CD4-positive, alpha-beta memory T cell (primary cell): ENCODE results near the gene VPS39. TPM values are rescaled to one million over a fixed set of nuclear protein-coding genes. Genes with fewer than 3 reads are reported as not detected.

Experiments
- CTCF ChIA-PET: fragments of 350-600 bp; sonication (Branson Sonifier 250); formaldehyde crosslinking; loops from one replicate; lab custom pipeline; 2021; ENCODE audit warnings: inconsistent platforms; ENCODE audit not compliant: partially characterized antibody; lab: Charles Lee
- POLR2A ChIA-PET: fragments of 350-600 bp; sonication (Branson Sonifier 250); formaldehyde crosslinking; loops from one replicate; lab custom pipeline; 2021; ENCODE audit not compliant: partially characterized antibody; lab: Charles Lee
- DNase-seq, 5 donors: peaks; one replicate each; pipeline versions ENCODE4 v3.0.0 to v3.0.0-alpha.2; 2020 to 2022; ENCODE audit warnings: mixed read lengths in 1 of 5
- H3K27ac ChIP-seq: one replicate; pipeline ENCODE4 v1.7.0; 2013; ENCODE audit warnings: low read depth, low read length
- H3K27me3 ChIP-seq: 2 replicates; pipeline ENCODE4 v1.7.0; 2013; ENCODE audit warnings: mild to moderate bottlenecking, low read length, moderate library complexity; ENCODE audit not compliant: insufficient read depth
- H3K36me3 ChIP-seq: 2 replicates; pipeline ENCODE4 v1.7.0; 2013; ENCODE audit warnings: mild to moderate bottlenecking, low read length, moderate library complexity; ENCODE audit not compliant: insufficient read depth
- H3K4me1 ChIP-seq: 2 replicates; pipeline ENCODE4 v1.7.0; 2013; ENCODE audit warnings: mild to moderate bottlenecking, low read length, moderate library complexity; ENCODE audit not compliant: insufficient read depth
- H3K4me3 ChIP-seq, 2 donors: one replicate each; pipeline ENCODE4 v1.7.0; 2013; ENCODE audit warnings: low read length in 2 of 2, mild to moderate bottlenecking in 1 of 2
- H3K9me3 ChIP-seq, 2 donors: one replicate each; pipeline ENCODE4 v1.7.0; 2013; ENCODE audit warnings: low read length in 2 of 2, control low read depth in 1 of 2; ENCODE audit not compliant: control insufficient read depth in 1 of 2
- H3K27ac Mint-ChIP-seq, 7 donors: one replicate each; pipeline ENCODE4 v1.8.0; 2020 to 2021; ENCODE audit warnings: mixed read lengths in 7 of 7, mild to moderate bottlenecking in 6 of 7, inconsistent platforms in 3 of 7, moderate library complexity in 3 of 7
- H3K27me3 Mint-ChIP-seq, 2 donors: one replicate each; pipeline ENCODE4 v1.8.0; 2020 to 2021; ENCODE audit warnings: mixed read lengths in 2 of 2
- H3K36me3 Mint-ChIP-seq, 2 donors: one replicate each; pipeline ENCODE4 v1.8.0; 2020 to 2021; ENCODE audit warnings: mixed read lengths in 2 of 2, inconsistent platforms in 1 of 2, mild to moderate bottlenecking in 1 of 2
- H3K4me1 Mint-ChIP-seq, 4 donors: one replicate each; pipeline ENCODE4 v1.8.0; 2020 to 2021; ENCODE audit warnings: mixed read lengths in 4 of 4, mild to moderate bottlenecking in 1 of 4
- H3K4me3 Mint-ChIP-seq, 8 donors: one replicate each; pipeline ENCODE4 v1.8.0; 2020 to 2021; ENCODE audit warnings: mixed read lengths in 8 of 8, mild to moderate bottlenecking in 7 of 8, moderate library complexity in 6 of 8, inconsistent platforms in 3 of 8
- H3K9me3 Mint-ChIP-seq, 8 donors: one replicate each; pipeline ENCODE4 v1.8.0; 2020 to 2021; ENCODE audit warnings: mixed read lengths in 8 of 8, mild to moderate bottlenecking in 5 of 8, inconsistent platforms in 3 of 8, moderate library complexity in 1 of 8
- intact Hi-C: fragments of 100-400 bp; cut with micrococcal nuclease; formaldehyde crosslinking; loops from one replicate; pipeline ENCODE4 v1.15.1; 2023
- polyA plus RNA-seq, 2 donors: library from polyadenylated mRNA; unstranded; fragments of 300-500 nt; fragmentation: Illumina TruSeq; gene quantifications; one replicate each; pipeline ENCODE4 v1.2.3, GENCODE V29; 2021
- total RNA-seq, 2 experiments: library from RNA; stranded (reverse); gene quantifications; one replicate each; pipeline ENCODE4 v1.2.3, GENCODE V29; 2021

The VPS39 gene
- total and polyA plus RNA-seq, 4 experiments from 2014 or later: 21.2 to 120 (median 76.3) TPM

DNA sequence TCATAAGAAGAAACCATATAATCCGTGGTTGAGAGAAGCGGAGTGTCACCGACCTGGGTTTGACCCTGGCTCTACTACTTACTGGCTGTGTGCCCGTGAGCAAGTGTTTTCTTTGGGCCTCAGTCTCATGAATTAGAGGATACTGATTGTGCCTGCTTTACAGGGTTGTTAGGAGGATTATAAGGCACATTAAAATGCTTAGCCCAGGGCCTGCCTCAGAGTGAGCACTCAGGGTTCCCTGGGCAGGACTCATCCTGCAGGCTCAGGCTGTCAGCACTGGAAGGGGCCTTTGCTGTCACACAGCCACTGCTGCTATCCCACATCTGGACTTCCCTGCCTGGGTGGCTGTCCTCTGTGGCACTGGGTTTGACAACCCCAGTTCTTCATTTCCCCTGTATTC is 56.4 kb downstream of the VPS39 start:
- ChIA-PET CTCF (no interaction called here), POLR2A (no interaction called here)
- Mint-ChIP-seq H3K4me1 (no peaks in the 10 kb centered on the region), H3K27me3 (no peaks in the 10 kb centered on the region), H3K4me3 (no peak overlapping the region), H3K27ac (no peak overlapping the region), H3K9me3 (no peaks in the 10 kb centered on the region), H3K36me3 (no peaks in the 10 kb centered on the region)
- Histone ChIP-seq H3K9me3 (no peaks in the 10 kb centered on the region), H3K4me1 (no peaks in the 10 kb centered on the region), H3K36me3 (no peaks in the 10 kb centered on the region), H3K27me3 (no peaks in the 10 kb centered on the region), H3K27ac (no peak overlapping the region), H3K4me3 (no peak overlapping the region)
- no peak for DNase-seq
- intact Hi-C loops: no loop called here

DNA sequence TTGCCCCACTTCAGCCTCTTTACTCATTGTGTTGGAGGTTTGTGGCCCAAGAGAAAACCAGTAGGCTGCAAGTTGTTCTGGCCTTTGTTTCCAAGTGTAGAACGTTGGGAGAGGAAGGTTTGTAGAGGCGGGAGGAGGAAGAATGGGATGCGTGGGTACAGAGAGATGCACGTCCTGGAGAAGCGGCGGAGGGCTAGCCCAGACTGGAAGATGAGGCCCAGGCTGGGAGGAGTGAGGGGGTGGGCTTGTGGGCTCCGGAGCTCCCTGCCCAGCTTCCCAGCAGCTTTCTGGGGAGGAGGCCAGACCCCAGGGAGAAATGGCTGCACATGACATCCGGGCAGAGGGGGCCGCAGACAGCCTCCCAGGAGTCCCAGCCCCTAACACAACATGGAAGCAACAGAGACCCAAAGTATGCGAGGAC is 57.0 kb downstream of the VPS39 start:
- POLR2A ChIA-PET: no interaction called here
- intact Hi-C loops: no loop called here
- no peaks in the 10 kb centered on the region for H3K27me3 Mint-ChIP-seq
- Histone ChIP-seq H3K9me3 (no peaks in the 10 kb centered on the region), H3K27me3 (no peaks in the 10 kb centered on the region), H3K36me3 (no peaks in the 10 kb centered on the region), H3K4me1 (no peaks in the 10 kb centered on the region), H3K4me3 (no peak overlapping the region), H3K27ac (no peak overlapping the region)
- no peak overlapping the region for H3K27ac Mint-ChIP-seq
- H3K4me3 Mint-ChIP-seq: no peak overlapping the region
- H3K9me3 Mint-ChIP-seq: no peaks in the 10 kb centered on the region
- no peaks in the 10 kb centered on the region for H3K36me3 Mint-ChIP-seq
- CTCF ChIA-PET: no interaction called here
- no peaks in the 10 kb centered on the region for H3K4me1 Mint-ChIP-seq
- no peak for DNase-seq

DNA sequence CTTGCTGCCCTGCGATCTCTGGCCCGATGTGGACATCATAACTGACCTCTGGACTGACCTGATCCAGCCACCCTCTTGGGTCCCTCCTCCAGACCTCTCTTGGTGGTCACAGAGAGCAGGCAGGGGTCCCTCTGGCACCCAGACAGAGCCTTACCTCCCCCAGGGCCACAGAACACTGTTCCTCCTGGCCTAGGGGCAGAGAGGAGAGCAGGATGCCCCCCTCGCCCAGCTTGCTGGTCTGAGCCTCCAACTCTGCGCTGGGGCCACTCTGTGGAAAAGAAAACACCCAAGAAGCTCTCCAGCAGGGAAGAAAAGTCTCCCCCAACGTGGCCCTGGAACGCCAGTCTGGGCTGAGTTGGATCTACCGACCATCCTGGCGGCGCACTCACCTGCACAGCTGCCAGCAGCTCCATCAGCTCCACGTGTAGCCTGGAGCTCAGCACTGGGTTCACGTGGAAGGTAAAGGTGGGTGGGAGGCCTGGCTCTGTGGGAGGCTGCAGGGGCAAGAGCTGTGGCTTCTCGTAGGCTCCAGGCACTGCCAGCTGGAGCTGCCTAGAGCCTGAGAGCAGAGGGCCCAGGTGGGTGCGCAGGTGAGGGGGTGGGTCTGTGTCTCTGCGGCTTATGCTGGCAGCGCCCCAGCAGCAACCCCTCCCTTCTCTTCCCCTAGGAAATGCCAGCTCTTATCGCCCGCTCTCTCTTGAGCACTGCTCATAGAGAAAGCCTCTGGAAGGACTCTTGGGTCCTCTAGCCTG is 57.7 kb downstream of the VPS39 start:
- CTCF ChIA-PET: interaction anchor here (1.0 to 1.5 kb wide), 2 partner anchors 12 to 40 kb away, joined by 3 to 6 read pairs; no protein-coding TSS in a partner anchor
- no peak overlapping the region for H3K4me3 ChIP-seq
- H3K27ac ChIP-seq: no peak overlapping the region
- H3K9me3 ChIP-seq: no peaks in the 10 kb centered on the region
- no peaks in the 10 kb centered on the region for H3K27me3 ChIP-seq
- no peaks in the 10 kb centered on the region for H3K36me3 ChIP-seq
- no peaks in the 10 kb centered on the region for H3K36me3 Mint-ChIP-seq
- intact Hi-C loops: no loop called here
- no peaks in the 10 kb centered on the region for H3K9me3 Mint-ChIP-seq
- no peak overlapping the region for H3K27ac Mint-ChIP-seq
- no peaks in the 10 kb centered on the region for H3K4me1 Mint-ChIP-seq
- no peaks in the 10 kb centered on the region for H3K27me3 Mint-ChIP-seq
- DNase-seq: no peak
- H3K4me1 ChIP-seq: no peaks in the 10 kb centered on the region
- H3K4me3 Mint-ChIP-seq: no peak overlapping the region
- POLR2A ChIA-PET: no interaction called here

DNA sequence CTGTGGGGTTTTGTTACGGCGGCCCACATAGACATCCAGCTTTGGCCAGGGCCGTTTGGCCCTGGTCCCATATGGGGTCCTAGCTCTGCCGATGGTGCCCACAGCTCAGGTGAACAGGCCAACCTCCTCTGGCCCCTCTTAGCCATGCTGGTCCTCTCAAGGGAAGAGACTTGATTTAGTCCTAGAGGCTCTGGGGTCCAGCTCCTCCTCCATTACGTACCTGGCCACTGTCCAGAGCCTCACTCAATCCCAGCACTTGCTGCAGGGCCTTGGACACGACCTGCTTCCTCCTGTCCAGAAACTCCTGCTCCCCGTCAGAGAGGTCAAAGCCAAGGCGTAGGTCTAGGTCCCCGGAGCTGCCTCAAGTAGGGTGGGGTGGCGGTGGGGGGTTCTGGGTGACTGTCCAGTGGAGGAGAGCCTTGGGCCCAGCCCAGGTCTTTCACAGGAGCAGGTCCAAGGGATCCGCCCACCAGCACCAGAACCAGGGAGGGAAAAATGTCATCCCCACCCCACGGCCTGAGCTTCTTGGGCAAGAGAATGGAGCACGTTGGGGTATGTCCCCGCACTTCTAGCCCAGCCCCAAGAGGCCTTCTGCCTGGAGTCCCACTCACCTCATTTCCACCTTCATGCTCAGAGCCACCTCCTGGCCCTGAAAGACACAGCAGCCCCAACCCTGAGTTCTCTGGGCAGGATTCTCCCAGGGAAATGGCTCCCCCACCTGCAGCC is 58.4 kb downstream of the VPS39 start:
- POLR2A ChIA-PET: no interaction called here

DNA sequence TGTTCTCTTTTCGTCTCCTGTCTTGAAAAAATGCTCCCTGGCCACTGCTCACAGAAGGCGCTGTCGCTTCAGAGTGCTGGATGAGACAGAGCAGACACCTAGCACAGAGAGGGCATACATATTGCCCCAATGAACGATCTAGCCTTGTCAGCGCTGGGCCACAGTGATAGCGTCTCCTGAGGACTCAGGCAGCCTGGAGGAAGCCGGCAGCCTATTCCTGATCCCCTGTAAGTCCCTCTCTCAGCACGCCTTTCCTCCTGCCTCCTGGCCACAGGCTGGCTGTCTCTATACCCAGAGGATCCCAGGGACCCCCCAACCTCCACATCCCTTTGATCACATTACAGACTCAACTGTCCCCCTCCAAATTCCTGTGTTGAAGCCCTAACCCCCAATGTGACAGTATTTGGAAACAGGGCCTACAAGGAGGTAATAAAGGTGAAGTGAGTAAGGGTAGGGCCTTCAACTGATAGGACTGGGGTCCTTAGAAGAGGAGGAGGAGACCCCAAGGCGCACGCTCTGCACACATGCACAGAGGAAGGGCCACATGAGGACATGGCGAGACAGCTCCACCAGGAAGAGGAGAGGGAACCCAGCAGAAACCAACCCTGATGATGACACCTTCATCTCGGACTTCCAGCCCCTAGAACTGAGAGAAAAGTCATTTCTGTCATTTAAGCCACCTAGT is 59.2 kb downstream of the VPS39 start:
- ChIA-PET CTCF (interaction anchor here (1.3 to 1.5 kb wide), 2 partner anchors 11 kb away, joined by 6 to 9 read pairs; no protein-coding TSS in a partner anchor), POLR2A (no interaction called here)
- Histone ChIP-seq H3K4me1 (no peaks in the 10 kb centered on the region), H3K9me3 (no peaks in the 10 kb centered on the region), H3K27ac (no peak overlapping the region), H3K36me3 (no peaks in the 10 kb centered on the region), H3K27me3 (no peaks in the 10 kb centered on the region), H3K4me3 (no peak overlapping the region)
- H3K4me1 Mint-ChIP-seq: no peaks in the 10 kb centered on the region
- H3K36me3 Mint-ChIP-seq: no peaks in the 10 kb centered on the region
- H3K27me3 Mint-ChIP-seq: peaks cover 0 to 4% of the 10 kb centered on the region in 2 donors
- intact Hi-C loops: no loop called here
- no peaks in the 10 kb centered on the region for H3K9me3 Mint-ChIP-seq
- H3K4me3 Mint-ChIP-seq: no peak overlapping the region
- H3K27ac Mint-ChIP-seq: no peak overlapping the region
- no peak for DNase-seq

More for the DNA sequence above, 58.4 kb downstream of the VPS39 start:
- Histone ChIP-seq H3K4me3 (no peak overlapping the region), H3K36me3 (no peaks in the 10 kb centered on the region), H3K9me3 (no peaks in the 10 kb centered on the region), H3K4me1 (no peaks in the 10 kb centered on the region), H3K27me3 (no peaks in the 10 kb centered on the region), H3K27ac (no peak overlapping the region)
- DNase-seq: no peak
- no peak overlapping the region for H3K27ac Mint-ChIP-seq
- H3K9me3 Mint-ChIP-seq: no peaks in the 10 kb centered on the region
- no peaks in the 10 kb centered on the region for H3K4me1 Mint-ChIP-seq
- CTCF ChIA-PET: interaction anchor here (1.0 to 1.5 kb wide), 2 partner anchors 12 to 39 kb away, joined by 3 to 6 read pairs; no protein-coding TSS in a partner anchor
- intact Hi-C loops: no loop called here
- H3K36me3 Mint-ChIP-seq: no peaks in the 10 kb centered on the region
- H3K27me3 Mint-ChIP-seq: peaks cover 0 to 4% of the 10 kb centered on the region in 2 donors
- no peak overlapping the region for H3K4me3 Mint-ChIP-seq

DNA sequence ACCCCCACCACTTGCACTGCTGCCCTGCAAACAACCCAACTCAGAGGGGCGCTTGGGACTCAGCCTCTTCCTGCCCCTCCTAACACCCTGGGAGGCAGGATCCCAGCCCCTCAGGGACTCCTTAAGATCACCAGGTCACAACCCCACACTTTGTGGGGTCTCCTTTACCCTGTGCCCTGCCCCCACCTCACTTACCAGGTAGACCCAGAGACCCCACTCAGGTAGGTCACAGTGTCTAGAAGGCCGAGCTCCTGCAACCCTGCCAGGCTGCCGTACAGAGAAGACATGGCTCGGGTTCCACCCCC is 60.7 kb downstream of the VPS39 start:
- no peaks in the 10 kb centered on the region for H3K36me3 Mint-ChIP-seq
- H3K27me3 Mint-ChIP-seq: peaks cover 0 to 4% of the 10 kb centered on the region in 2 donors
- H3K4me1 Mint-ChIP-seq: no peaks in the 10 kb centered on the region
- Histone ChIP-seq H3K27me3 (no peaks in the 10 kb centered on the region), H3K9me3 (no peaks in the 10 kb centered on the region), H3K4me1 (no peaks in the 10 kb centered on the region), H3K36me3 (no peaks in the 10 kb centered on the region), H3K27ac (no peak overlapping the region), H3K4me3 (no peak overlapping the region)
- no peaks in the 10 kb centered on the region for H3K9me3 Mint-ChIP-seq
- H3K4me3 Mint-ChIP-seq: no peak overlapping the region
- no peak overlapping the region for H3K27ac Mint-ChIP-seq
- ChIA-PET CTCF (interaction anchor here (1.3 kb wide), 1 partner anchor 9 kb away, joined by 4 read pairs; no protein-coding TSS in a partner anchor), POLR2A (no interaction called here)
- DNase-seq: no peak
- intact Hi-C loops: no loop called here
